ENCODE data around the gene PFN3. TPM values are rescaled to one million over a fixed set of nuclear protein-coding genes. Genes with fewer than 3 reads are reported as not detected.
A peak's percentile ranks its signal among the peaks of the same experiment; 100 is the strongest.

The PFN3 gene
- polyA plus RNA-seq, 1 donor (not counting 4 experiments of a cell fraction or from before 2014, with no cell fraction given) = not detected

DNA sequence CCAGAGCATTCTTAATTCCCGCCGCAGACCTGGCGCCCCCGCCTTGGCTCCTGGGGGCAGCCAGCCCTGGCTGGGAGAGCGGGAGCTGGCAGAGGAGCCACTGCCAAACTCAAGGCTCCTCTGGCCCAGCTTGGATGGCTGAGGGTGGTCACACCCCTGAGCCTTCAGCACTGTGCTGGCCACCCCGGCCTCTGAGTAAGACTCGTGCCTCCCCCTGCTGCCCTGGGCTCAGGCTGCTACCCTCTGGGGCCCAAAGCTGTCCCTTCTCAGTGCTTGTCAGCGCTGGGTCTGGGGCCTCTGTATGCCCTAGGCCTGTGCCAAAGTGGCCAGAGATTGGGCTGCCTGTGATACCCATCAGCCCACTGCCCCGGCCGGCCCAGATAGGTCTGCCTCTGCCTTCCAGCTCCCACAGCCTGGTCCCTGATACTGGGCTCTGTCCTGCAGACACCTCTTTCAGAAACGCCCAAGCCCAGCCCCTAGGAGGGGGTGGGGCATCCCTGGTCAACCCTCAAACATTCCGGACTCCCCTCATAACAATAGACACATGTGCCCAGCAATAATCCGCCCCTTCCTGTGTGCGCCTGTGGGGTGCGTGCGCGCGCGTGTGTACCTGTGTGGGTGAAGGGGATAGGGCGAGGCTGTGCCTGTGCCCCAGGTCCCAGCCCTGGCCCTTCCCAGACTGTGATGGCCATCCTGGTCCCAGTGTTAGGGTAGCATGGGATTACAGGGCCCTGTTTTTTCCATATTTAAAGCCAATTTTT lies 41.8 kb upstream of the PFN3 start:
- FAIRE-seq = no peak

DNA sequence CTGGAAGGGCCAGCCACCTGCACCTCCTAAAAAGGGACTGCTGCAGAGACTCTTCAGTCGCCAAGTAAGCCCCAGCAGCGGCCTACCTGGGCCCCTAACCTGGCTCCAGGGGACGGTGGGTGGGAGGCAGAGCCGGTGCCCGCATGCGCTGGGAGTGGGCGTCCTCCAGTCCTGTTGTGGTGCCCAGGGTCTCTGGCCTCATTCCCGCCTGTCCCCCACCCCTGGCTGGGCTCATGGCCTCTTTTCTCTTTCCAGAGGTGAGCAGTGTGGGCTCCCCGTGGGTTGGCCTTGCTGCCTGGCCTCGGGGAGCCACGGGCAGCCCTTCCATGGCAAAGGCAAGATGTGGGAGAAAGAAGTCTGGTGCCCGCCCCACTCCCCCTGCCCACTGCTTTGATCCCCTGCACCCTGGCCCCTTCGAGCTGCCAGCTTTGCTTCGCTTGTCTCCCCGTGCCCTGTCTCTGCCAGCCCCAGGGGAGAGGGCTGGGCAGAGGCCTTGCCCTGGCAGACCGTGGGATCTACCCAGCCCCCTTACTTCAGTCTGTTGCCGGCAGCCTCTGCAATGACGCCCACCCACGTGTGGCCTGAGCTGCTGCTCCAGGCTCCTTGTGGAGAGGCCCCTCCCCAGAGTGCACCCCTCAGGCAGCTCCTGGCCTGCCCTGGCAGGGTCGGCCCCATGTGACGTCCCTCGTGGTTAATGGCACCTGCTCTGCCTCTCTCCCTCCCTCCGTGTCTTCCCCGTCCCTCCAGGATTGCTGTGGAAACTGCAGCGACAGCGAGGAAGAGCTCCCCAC lies 40.7 kb upstream of the PFN3 start:
- Histone ChIP-seq H3K27me3 (ENCODE audit: control insufficient read depth, extremely low read depth, insufficient read depth, low read length) (no peaks in the 10 kb centered on the region), H3K9me1 (ENCODE audit: control insufficient read depth, extremely low read depth, insufficient read depth, low read length) (no peaks in the 10 kb centered on the region), H3K4me3 (ENCODE audit: control insufficient read depth in 2 of 3, extremely low read depth in 1 of 3, insufficient read depth in 2 of 3, low read depth in 1 of 3, low read length in 3 of 3) (no peak overlapping the region), H3K27ac (ENCODE audit: control insufficient read depth, insufficient read depth, low read length) (no peak overlapping the region), H3K9me3 (ENCODE audit: control insufficient read depth, low read depth, low read length) (no peaks in the 10 kb centered on the region), H3K79me2 (ENCODE audit: control insufficient read depth, insufficient read depth, low read length) (no peaks in the 10 kb centered on the region), H3K36me3 (ENCODE audit: control insufficient read depth in 2 of 2, extremely low read depth in 1 of 2, insufficient read depth in 2 of 2, low read length in 2 of 2) (peaks cover 4 to 17% of the 10 kb centered on the region in 2 experiments), H4K20me1 (ENCODE audit: control insufficient read depth, extremely low read depth, insufficient read depth, low read length) (no peaks in the 10 kb centered on the region), H2AFZ (ENCODE audit: control insufficient read depth, low read length) (no peak overlapping the region), H3K4me2 (ENCODE audit: control insufficient read depth, extremely low read depth, insufficient read depth, low read depth, low read length) (no peak overlapping the region), H3K9ac (ENCODE audit: control insufficient read depth, extremely low read depth, insufficient read depth, low read length) (no peak overlapping the region), H3K4me1 (ENCODE audit: control insufficient read depth, extremely low read depth, insufficient read depth, low read length) (peaks cover 40% of the 10 kb centered on the region)
- TF ChIP-seq, protein P1, sequence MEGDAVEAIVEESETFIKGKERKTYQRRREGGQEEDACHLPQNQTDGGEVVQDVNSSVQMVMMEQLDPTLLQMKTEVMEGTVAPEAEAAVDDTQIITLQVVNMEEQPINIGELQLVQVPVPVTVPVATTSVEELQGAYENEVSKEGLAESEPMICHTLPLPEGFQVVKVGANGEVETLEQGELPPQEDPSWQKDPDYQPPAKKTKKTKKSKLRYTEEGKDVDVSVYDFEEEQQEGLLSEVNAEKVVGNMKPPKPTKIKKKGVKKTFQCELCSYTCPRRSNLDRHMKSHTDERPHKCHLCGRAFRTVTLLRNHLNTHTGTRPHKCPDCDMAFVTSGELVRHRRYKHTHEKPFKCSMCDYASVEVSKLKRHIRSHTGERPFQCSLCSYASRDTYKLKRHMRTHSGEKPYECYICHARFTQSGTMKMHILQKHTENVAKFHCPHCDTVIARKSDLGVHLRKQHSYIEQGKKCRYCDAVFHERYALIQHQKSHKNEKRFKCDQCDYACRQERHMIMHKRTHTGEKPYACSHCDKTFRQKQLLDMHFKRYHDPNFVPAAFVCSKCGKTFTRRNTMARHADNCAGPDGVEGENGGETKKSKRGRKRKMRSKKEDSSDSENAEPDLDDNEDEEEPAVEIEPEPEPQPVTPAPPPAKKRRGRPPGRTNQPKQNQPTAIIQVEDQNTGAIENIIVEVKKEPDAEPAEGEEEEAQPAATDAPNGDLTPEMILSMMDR (optimal IDR thresholded peaks at IDR 0.05 in 1 of 3, IDR thresholded peaks at IDR 0.05 in 1 of 3, conservative IDR thresholded peaks at IDR 0.05 in 1 of 3; ENCODE audit: extremely low read depth in 1 of 3, insufficient read depth in 2 of 3, low read length in 3 of 3) = no peak
- no peak for TF ChIP-seq EZH2 (IDR thresholded peaks at IDR 0.05; ENCODE audit: low read length)
- dilution Hi-C loops (cut with MboI; ENCODE audit: extremely low pct_ligation_motif_present, low sequenced_read_pairs) = no loop called here
- FAIRE-seq (no peak), DNase-seq (ENCODE audit: low read depth, low spot score) (no peak)

More for the DNA sequence above, 41.8 kb upstream of the PFN3 start:
- Histone ChIP-seq H3K27ac (ENCODE audit: control insufficient read depth, insufficient read depth, low read length) (no peak overlapping the region), H3K27me3 (ENCODE audit: control insufficient read depth, extremely low read depth, insufficient read depth, low read length) (no peaks in the 10 kb centered on the region), H3K79me2 (ENCODE audit: control insufficient read depth, insufficient read depth, low read length) (no peaks in the 10 kb centered on the region), H4K20me1 (ENCODE audit: control insufficient read depth, extremely low read depth, insufficient read depth, low read length) (no peaks in the 10 kb centered on the region), H3K4me3 (ENCODE audit: control insufficient read depth in 2 of 3, extremely low read depth in 1 of 3, insufficient read depth in 2 of 3, low read depth in 1 of 3, low read length in 3 of 3) (no peak overlapping the region), H3K4me2 (ENCODE audit: control insufficient read depth, extremely low read depth, insufficient read depth, low read depth, low read length) (no peak overlapping the region), H2AFZ (ENCODE audit: control insufficient read depth, low read length) (no peak overlapping the region), H3K4me1 (ENCODE audit: control insufficient read depth, extremely low read depth, insufficient read depth, low read length) (peaks cover 41% of the 10 kb centered on the region), H3K9ac (ENCODE audit: control insufficient read depth, extremely low read depth, insufficient read depth, low read length) (peak overlapping the region; percentile 3), H3K9me3 (ENCODE audit: control insufficient read depth, low read depth, low read length) (no peaks in the 10 kb centered on the region), H3K9me1 (ENCODE audit: control insufficient read depth, extremely low read depth, insufficient read depth, low read length) (no peaks in the 10 kb centered on the region), H3K36me3 (ENCODE audit: control insufficient read depth in 2 of 2, extremely low read depth in 1 of 2, insufficient read depth in 2 of 2, low read length in 2 of 2) (peaks cover 2 to 13% of the 10 kb centered on the region in 2 experiments)
- dilution Hi-C loops (cut with MboI; ENCODE audit: extremely low pct_ligation_motif_present, low sequenced_read_pairs) = no loop called here
- DNase-seq (ENCODE audit: low read depth, low spot score) = no peak
- no peak for TF ChIP-seq EZH2 (IDR thresholded peaks at IDR 0.05; ENCODE audit: low read length)
- TF ChIP-seq, protein P1 (optimal IDR thresholded peaks at IDR 0.05 in 1 of 3, IDR thresholded peaks at IDR 0.05 in 1 of 3, conservative IDR thresholded peaks at IDR 0.05 in 1 of 3; ENCODE audit: extremely low read depth in 1 of 3, insufficient read depth in 2 of 3, low read length in 3 of 3) = no peak

All from keratinocyte (primary cell).